Stimulated activated CD4-positive, alpha-beta T cell treated with anti-CD3 and anti-CD28 coated beads, Interleukin-12 subunit alpha, Interleukin-12 subunit beta, amount 100 ng/mL, for 48 hours (primary cell): ENCODE results near the gene VWA5B1.

Source experiments
- DNase-seq, 3 donors: peaks; one replicate each; pipeline ENCODE4 v3.0.0-alpha.2; 2020; ENCODE audit warnings: low read depth in 2 of 3, low spot score in 1 of 3

The VWA5B1 gene

GRCh38 chr1:20366463-20367115, 75.9 kb downstream of the VWA5B1 start:
- no peak for DNase-seq

GRCh38 chr1:20367116-20367585, 76.5 kb downstream of the VWA5B1 start:
- no peak for DNase-seq

GRCh38 chr1:20367626-20368025, 77.0 kb downstream of the VWA5B1 start:
- DNase-seq = no peak

- DNase-seq = no peak
These were observed 78.3 kb downstream of the VWA5B1 start for GRCh38 chr1:20368866-20369470.

GRCh38 chr1:20370698-20371097, 80.0 kb downstream of the VWA5B1 start:
- no peak for DNase-seq

GRCh38 chr1:20371411-20371810, 80.7 kb downstream of the VWA5B1 start:
- DNase-seq = no peak

GRCh38 chr1:20371883-20372282, 81.2 kb downstream of the VWA5B1 start:
- no peak for DNase-seq

- no peak for DNase-seq
These were observed 82.0 kb downstream of the VWA5B1 start for GRCh38 chr1:20372676-20373075.

GRCh38 chr1:20373286-20373685, 82.6 kb downstream of the VWA5B1 start:
- DNase-seq = no peak

- no peak for DNase-seq
These were observed 83.1 kb downstream of the VWA5B1 start for GRCh38 chr1:20373764-20374163.

- no peak for DNase-seq
These were observed 84.9 kb downstream of the VWA5B1 start for GRCh38 chr1:20375563-20375962.

- DNase-seq = no peak
These were observed 85.5 kb downstream of the VWA5B1 start for GRCh38 chr1:20376171-20376570.

- DNase-seq = peak; percentile 58 to 69 (median 60)
These were observed 86.3 kb downstream of the VWA5B1 start for GRCh38 chr1:20376880-20377494.

- DNase-seq = no peak
These were observed 87.0 kb downstream of the VWA5B1 start for GRCh38 chr1:20377516-20378270.

GRCh38 chr1:20379075-20379474, 88.4 kb downstream of the VWA5B1 start:
- no peak for DNase-seq

- DNase-seq = no peak
These were observed 89.5 kb downstream of the VWA5B1 start for GRCh38 chr1:20380175-20380574.

- no peak for DNase-seq
These were observed 90.0 kb downstream of the VWA5B1 start for GRCh38 chr1:20380616-20381035.

- DNase-seq = no peak
These were observed 90.5 kb downstream of the VWA5B1 start for GRCh38 chr1:20381045-20381641.

- DNase-seq = no peak
These were observed 91.3 kb downstream of the VWA5B1 start for GRCh38 chr1:20381961-20382360.

- DNase-seq = no peak
These were observed 92.0 kb downstream of the VWA5B1 start for GRCh38 chr1:20382711-20383110.

- no peak for DNase-seq
These were observed 93.0 kb downstream of the VWA5B1 start for GRCh38 chr1:20383631-20384030.
